RCC 7860 (cell line): ENCODE results near the gene CXCL5.
"Not testable (repeated sequence)": the region's sequence is repeated elsewhere in the genome, so short reads cannot be mapped to it uniquely, and the experiment has no call there.

Source experiments
- DNase-seq: peaks from one replicate; pipeline ENCODE4 v3.0.0-alpha.2; 2015; ENCODE audit warnings: low spot score
- FAIRE-seq: peaks from 2 replicates; lab custom pipeline; 2012; peaks lifted over from hg19 to GRCh38; lab: Jason Lieb, UNC

CXCL5 gene

GRCh38 chr4:73976217-73976616 is 22.3 kb downstream of the CXCL5 start:
- FAIRE-seq (no peak), DNase-seq (no peak)

- DNase-seq, result no peak
- FAIRE-seq, result no peak
These were observed 24.1 kb downstream of the CXCL5 start for GRCh38 chr4:73974352-73974751.

- DNase-seq, result no peak
- FAIRE-seq, result no peak
These were observed 27.5 kb downstream of the CXCL5 start for GRCh38 chr4:73970945-73971344.

- FAIRE-seq (no peak), DNase-seq (no peak)
These were observed 28.5 kb downstream of the CXCL5 start for GRCh38 chr4:73970011-73970410.

- DNase-seq (no peak), FAIRE-seq (no peak)
These were observed 30.6 kb downstream of the CXCL5 start for GRCh38 chr4:73967866-73968265.

- no peak for DNase-seq
- no peak for FAIRE-seq
These were observed 33.4 kb downstream of the CXCL5 start for GRCh38 chr4:73964862-73965611.

GRCh38 chr4:73962724-73963123 is 35.8 kb downstream of the CXCL5 start:
- no peak for FAIRE-seq
- no peak for DNase-seq

GRCh38 chr4:73959041-73959440 is 39.4 kb downstream of the CXCL5 start:
- DNase-seq, FAIRE-seq: not testable (repeated sequence)

- FAIRE-seq, result no peak
- no peak for DNase-seq
These were observed 46.1 kb downstream of the CXCL5 start for GRCh38 chr4:73952352-73952751.

- FAIRE-seq, DNase-seq: not testable (repeated sequence)
These were observed 48.0 kb downstream of the CXCL5 start for GRCh38 chr4:73950376-73950920.

- no peak for DNase-seq
- peak; percentile 27 for FAIRE-seq
These were observed 49.3 kb downstream of the CXCL5 start for GRCh38 chr4:73948990-73949706.

GRCh38 chr4:73948291-73948690 is 50.2 kb downstream of the CXCL5 start:
- DNase-seq (no peak), FAIRE-seq (no peak)

- no peak for DNase-seq
- no peak for FAIRE-seq
These were observed 51.1 kb downstream of the CXCL5 start for GRCh38 chr4:73947239-73947985.

GRCh38 chr4:73945674-73946449 is 52.6 kb downstream of the CXCL5 start:
- no peak for FAIRE-seq
- DNase-seq, result no peak
